ENCODE results near the gene GPX4.

Gene GPX4

GRCh38 chr19:1151917-1152587 is 48.3 kb downstream of the GPX4 start:
- DNase-seq = no peak

- no peak for DNase-seq
Observed at GRCh38 chr19:1153891-1154730, 50.3 kb downstream of the GPX4 start.

GRCh38 chr19:1154731-1155351 is 51.0 kb downstream of the GPX4 start:
- DNase-seq = no peak

GRCh38 chr19:1155352-1156304 is 51.8 kb downstream of the GPX4 start:
- DNase-seq = no peak
